ENCODE results near the gene ROBO1. TPM values are rescaled to one million over a fixed set of nuclear protein-coding genes. Genes with fewer than 3 reads are reported as not detected.
"Not testable (repeated sequence)": the region's sequence is repeated elsewhere in the genome, so short reads cannot be mapped to it uniquely, and the experiment has no call there.

The ROBO1 gene
- total and polyA plus RNA-seq, 2 donors (not counting 3 experiments of a cell fraction or from before 2014, with no cell fraction given), result 5.9 to 14.2 TPM

GRCh38 chr3:78754066-78754743 is 1013.6 kb downstream of the ROBO1 start:
- peak; percentile 24 for FAIRE-seq
- intact Hi-C loops (cut with micrococcal nuclease), result no loop called here

GRCh38 chr3:78751266-78751665 is 1016.5 kb downstream of the ROBO1 start:
- FAIRE-seq (no peak), DNase-seq (ENCODE audit: low read depth, low spot score) (no peak)
- H3K9me1 ChIP-seq (replicated peaks; ENCODE audit: control insufficient read depth, extremely low read depth, insufficient read depth, low read length), result no peaks in the 10 kb centered on the region
- ChIA-PET POLR2A (no interaction called here), CTCF (no interaction called here)
- no peak overlapping the region for H3K9ac ChIP-seq (replicated peaks; ENCODE audit: extremely low read depth, insufficient read depth, low read length)
- no TSS peak for BruUV-seq (replicated peaks)
- no peaks in the 10 kb centered on the region for H3K9me3 ChIP-seq (replicated peaks; ENCODE audit: control insufficient read depth, insufficient read depth, low read length)
- H3K4me1 ChIP-seq (ENCODE audit: control insufficient read depth, extremely low read depth, insufficient read depth, low read length), result no peaks in the 10 kb centered on the region
- no peaks in the 10 kb centered on the region for H3K27me3 ChIP-seq (ENCODE audit: control insufficient read depth in 2 of 2, insufficient read depth in 2 of 2, low read length in 2 of 2)
- H3K27ac ChIP-seq (ENCODE audit: insufficient read depth, low read depth, low read length), result no peak overlapping the region
- no peak overlapping the region for H3K4me2 ChIP-seq (ENCODE audit: insufficient read depth, low read length)
- intact Hi-C loops (cut with micrococcal nuclease) (no loop called here), dilution Hi-C loops (cut with MboI; ENCODE audit: extremely low pct_ligation_motif_present, low sequenced_read_pairs) (no loop called here)
- peaks cover 2% of the 10 kb centered on the region for H4K20me1 ChIP-seq (replicated peaks; ENCODE audit: control insufficient read depth, extremely low read depth, insufficient read depth, low read length)
- H2AFZ ChIP-seq (ENCODE audit: low read depth, low read length), result no peak overlapping the region
- no peak overlapping the region for H3K4me3 ChIP-seq (replicated peaks in 1 of 3; ENCODE audit: insufficient read depth in 1 of 3, low read depth in 1 of 3, low read length in 3 of 3)
- no peaks in the 10 kb centered on the region for H3K79me2 ChIP-seq (ENCODE audit: control insufficient read depth, insufficient read depth, low read length)
- no peak for TF ChIP-seq MYC (IDR thresholded peaks at IDR 0.05; ENCODE audit: low read depth, low read length)
- no peak for TF ChIP-seq CTCF (IDR thresholded peaks at IDR 0.05; ENCODE audit: extremely low read depth in 1 of 2, insufficient read depth in 1 of 2, low read depth in 1 of 2, low read length in 2 of 2)
- TF ChIP-seq POLR2A (IDR thresholded peaks at IDR 0.05; ENCODE audit: low read depth, low read length), result no peak
- no peak for TF ChIP-seq POLR2AphosphoS5 (IDR thresholded peaks at IDR 0.05; ENCODE audit: insufficient read depth, low read depth, low read length)
- no peak for TF ChIP-seq FOS (IDR thresholded peaks at IDR 0.05; ENCODE audit: borderline replicate concordance, insufficient read depth, low read length)
- TF ChIP-seq JUN (IDR thresholded peaks at IDR 0.05; ENCODE audit: borderline replicate concordance, insufficient read depth, insufficient read length, low read depth), result no peak
- no peak for TF ChIP-seq EZH2 (IDR thresholded peaks at IDR 0.05; ENCODE audit: borderline replicate concordance, low read depth, low read length, severe bottlenecking)
- TF ChIP-seq MAX (IDR thresholded peaks at IDR 0.05; ENCODE audit: insufficient read depth, insufficient read length), result no peak
- TF ChIP-seq GATA2 (IDR thresholded peaks at IDR 0.05; ENCODE audit: insufficient read depth, insufficient read length, low read depth, low read length), result no peak
- H3K36me3 ChIP-seq (ENCODE audit: control insufficient read depth in 2 of 2, extremely low read depth in 1 of 2, insufficient read depth in 2 of 2, low read length in 2 of 2), result no peaks in the 10 kb centered on the region

More at GRCh38 chr3:78754066-78754743, 1013.6 kb downstream of the ROBO1 start:
- peak; percentile 36 for DNase-seq (ENCODE audit: low read depth, low spot score)
- no peaks in the 10 kb centered on the region for H4K20me1 ChIP-seq (replicated peaks; ENCODE audit: control insufficient read depth, extremely low read depth, insufficient read depth, low read length)
- dilution Hi-C loops (cut with MboI; ENCODE audit: extremely low pct_ligation_motif_present, low sequenced_read_pairs), result no loop called here
- H3K9me3 ChIP-seq (replicated peaks; ENCODE audit: control insufficient read depth, insufficient read depth, low read length), result no peaks in the 10 kb centered on the region
- H3K27me3 ChIP-seq (ENCODE audit: control insufficient read depth in 2 of 2, insufficient read depth in 2 of 2, low read length in 2 of 2), result no peaks in the 10 kb centered on the region
- BruUV-seq (replicated peaks), result no TSS peak
- ChIA-PET POLR2A (no interaction called here), CTCF (no interaction called here)
- TF ChIP-seq JUN (IDR thresholded peaks at IDR 0.05; ENCODE audit: borderline replicate concordance, insufficient read depth, insufficient read length, low read depth), result no peak
- H3K79me2 ChIP-seq (ENCODE audit: control insufficient read depth, insufficient read depth, low read length), result no peaks in the 10 kb centered on the region
- no peaks in the 10 kb centered on the region for H3K9me1 ChIP-seq (replicated peaks; ENCODE audit: control insufficient read depth, extremely low read depth, insufficient read depth, low read length)
- no peak overlapping the region for H2AFZ ChIP-seq (ENCODE audit: low read depth, low read length)
- no peaks in the 10 kb centered on the region for H3K36me3 ChIP-seq (ENCODE audit: control insufficient read depth in 2 of 2, extremely low read depth in 1 of 2, insufficient read depth in 2 of 2, low read length in 2 of 2)
- no peak overlapping the region for H3K27ac ChIP-seq (ENCODE audit: insufficient read depth, low read depth, low read length)
- no peak overlapping the region for H3K9ac ChIP-seq (replicated peaks; ENCODE audit: extremely low read depth, insufficient read depth, low read length)
- H3K4me1 ChIP-seq (ENCODE audit: control insufficient read depth, extremely low read depth, insufficient read depth, low read length), result no peaks in the 10 kb centered on the region
- no peak overlapping the region for H3K4me2 ChIP-seq (ENCODE audit: insufficient read depth, low read length)
- no peak overlapping the region for H3K4me3 ChIP-seq (replicated peaks in 1 of 3; ENCODE audit: insufficient read depth in 1 of 3, low read depth in 1 of 3, low read length in 3 of 3)

- H3K79me2 ChIP-seq (ENCODE audit: control insufficient read depth, insufficient read depth, low read length); BruUV-seq (replicated peaks); H3K27ac ChIP-seq (ENCODE audit: insufficient read depth, low read depth, low read length); H3K27me3 ChIP-seq (ENCODE audit: control insufficient read depth in 2 of 2, insufficient read depth in 2 of 2, low read length in 2 of 2); H3K4me1 ChIP-seq (ENCODE audit: control insufficient read depth, extremely low read depth, insufficient read depth, low read length); H3K36me3 ChIP-seq (ENCODE audit: control insufficient read depth in 2 of 2, extremely low read depth in 1 of 2, insufficient read depth in 2 of 2, low read length in 2 of 2); H3K9me1 ChIP-seq (replicated peaks; ENCODE audit: control insufficient read depth, extremely low read depth, insufficient read depth, low read length); H4K20me1 ChIP-seq (replicated peaks; ENCODE audit: control insufficient read depth, extremely low read depth, insufficient read depth, low read length); FAIRE-seq; H3K9me3 ChIP-seq (replicated peaks; ENCODE audit: control insufficient read depth, insufficient read depth, low read length); CTCF ChIA-PET; H3K4me2 ChIP-seq (ENCODE audit: insufficient read depth, low read length); POLR2A ChIA-PET; intact Hi-C loops (cut with micrococcal nuclease); H3K4me3 ChIP-seq (replicated peaks in 1 of 3; ENCODE audit: insufficient read depth in 1 of 3, low read depth in 1 of 3, low read length in 3 of 3); H2AFZ ChIP-seq (ENCODE audit: low read depth, low read length); DNase-seq (ENCODE audit: low read depth, low spot score); H3K9ac ChIP-seq (replicated peaks; ENCODE audit: extremely low read depth, insufficient read depth, low read length); dilution Hi-C loops (cut with MboI; ENCODE audit: extremely low pct_ligation_motif_present, low sequenced_read_pairs): not testable (repeated sequence)
Measured at GRCh38 chr3:78750291-78750690, 1017.5 kb downstream of the ROBO1 start.

Measured in endothelial cell of umbilical vein (primary cell).